Cardiac fibroblast (primary cell): ENCODE results near the gene ATP5PB.

ENCODE experiments used
- DNase-seq, 2 donors: peaks; one replicate each; pipeline versions ENCODE4 v3.0.0 to v3.0.0-alpha.2; 2010; ENCODE audit warnings: low read depth in 2 of 2
- H3K4me3 ChIP-seq, 2 donors: replicated peaks in 1 of 2; 1 replicate in 1 of 2; 2 replicates in 1 of 2; pipeline ENCODE4 v1.5.1; 2011; ENCODE audit warnings: low read depth in 2 of 2, low read length in 2 of 2, mild to moderate bottlenecking in 2 of 2, moderate library complexity in 1 of 2
- CTCF ChIP-seq: IDR thresholded peaks from one replicate; pipeline ENCODE4 v1.5.1; 2011; ENCODE audit warnings: low read depth, mild to moderate bottlenecking, low read length, inconsistent platforms

ATP5PB gene

DNA sequence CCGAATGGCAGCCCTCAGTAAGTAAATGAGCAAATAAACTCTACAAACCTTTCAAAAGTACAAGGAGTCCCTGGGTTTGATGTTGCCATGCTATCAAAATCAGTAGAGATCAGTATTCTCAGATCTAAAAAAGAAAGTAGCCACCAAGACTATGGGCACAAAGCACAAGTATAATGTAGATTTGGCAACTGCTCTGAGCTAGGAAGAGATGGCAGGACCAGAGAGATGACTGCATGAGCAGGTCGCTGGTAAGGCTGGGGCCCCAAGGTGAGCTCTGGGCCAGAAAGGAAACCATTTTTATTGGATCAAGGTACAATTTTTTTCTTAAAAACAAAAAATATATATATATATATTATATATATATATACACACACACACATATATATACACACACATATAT is 57.3 kb downstream of the ATP5PB start:
- no peak for TF ChIP-seq CTCF
- no peak overlapping the region for H3K4me3 ChIP-seq
- DNase-seq = no peak

- peak overlapping the region in 1 of 2 donors; percentile 33 for H3K4me3 ChIP-seq
- peak; percentile 86 to 90 for DNase-seq
- TF ChIP-seq CTCF = peak; percentile 4
Observed at GRCh38 chr1:111507411-111508201, 58.3 kb downstream of the ATP5PB start.

DNA sequence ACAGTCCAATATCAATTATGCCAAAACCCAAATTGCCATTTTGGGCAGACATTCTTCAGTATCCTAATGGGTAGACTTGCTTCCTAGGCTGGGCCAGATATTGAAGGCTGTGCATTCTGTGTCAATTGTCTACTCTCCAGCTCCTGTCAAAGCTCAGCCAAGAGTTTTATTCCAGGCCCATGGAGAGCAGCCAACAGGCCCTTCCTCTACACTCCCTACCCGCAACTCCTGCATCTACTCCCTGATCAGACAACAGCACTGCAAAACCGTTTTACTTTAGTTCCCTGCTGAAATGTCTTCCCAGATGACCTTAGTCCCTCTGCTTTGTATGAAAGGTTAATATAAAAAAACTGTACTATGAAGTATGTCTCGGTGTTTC is 60.7 kb downstream of the ATP5PB start:
- no peak for TF ChIP-seq CTCF
- no peak overlapping the region for H3K4me3 ChIP-seq
- peak in 1 of 2 donors; percentile 64 for DNase-seq

DNA sequence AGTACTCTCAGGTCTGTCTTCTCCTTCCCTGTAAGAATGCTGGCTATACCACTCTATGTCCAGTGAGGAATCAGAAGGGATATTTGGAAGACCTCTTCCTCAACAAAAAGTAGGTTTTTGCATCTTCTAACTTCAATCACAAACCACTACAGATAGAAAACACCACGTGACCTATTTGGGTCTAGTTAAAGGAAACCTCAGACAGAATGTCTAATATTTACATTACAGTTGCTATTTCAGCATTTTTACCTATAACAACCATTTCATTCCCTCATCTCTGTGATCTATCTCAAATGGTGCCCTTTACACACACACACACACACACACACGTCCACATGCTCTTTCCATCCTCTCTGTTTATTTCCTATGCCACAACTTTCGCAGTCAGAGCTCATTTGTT is 62.1 kb downstream of the ATP5PB start:
- no peak for DNase-seq
- no peak overlapping the region for H3K4me3 ChIP-seq
- no peak for TF ChIP-seq CTCF
